CD4-positive, alpha-beta memory T cell (primary cell): Measurements from ENCODE around the gene SIPA1. TPM values are rescaled to one million over a fixed set of nuclear protein-coding genes. Genes with fewer than 3 reads are reported as not detected.

Experiments
- CTCF ChIA-PET: fragments of 350-600 bp; sonication (Branson Sonifier 250); formaldehyde crosslinking; loops from one replicate; lab custom pipeline; 2021; ENCODE audit warnings: inconsistent platforms; ENCODE audit not compliant: partially characterized antibody; lab: Charles Lee
- POLR2A ChIA-PET: fragments of 350-600 bp; sonication (Branson Sonifier 250); formaldehyde crosslinking; loops from one replicate; lab custom pipeline; 2021; ENCODE audit not compliant: partially characterized antibody; lab: Charles Lee
- DNase-seq, 5 donors: peaks; one replicate each; pipeline versions ENCODE4 v3.0.0 to v3.0.0-alpha.2; 2020 to 2022; ENCODE audit warnings: mixed read lengths in 1 of 5
- H3K27ac ChIP-seq: one replicate; pipeline ENCODE4 v1.7.0; 2013; ENCODE audit warnings: low read depth, low read length
- H3K27me3 ChIP-seq: 2 replicates; pipeline ENCODE4 v1.7.0; 2013; ENCODE audit warnings: mild to moderate bottlenecking, low read length, moderate library complexity; ENCODE audit not compliant: insufficient read depth
- H3K36me3 ChIP-seq: 2 replicates; pipeline ENCODE4 v1.7.0; 2013; ENCODE audit warnings: mild to moderate bottlenecking, low read length, moderate library complexity; ENCODE audit not compliant: insufficient read depth
- H3K4me1 ChIP-seq: 2 replicates; pipeline ENCODE4 v1.7.0; 2013; ENCODE audit warnings: mild to moderate bottlenecking, low read length, moderate library complexity; ENCODE audit not compliant: insufficient read depth
- H3K4me3 ChIP-seq, 2 donors: one replicate each; pipeline ENCODE4 v1.7.0; 2013; ENCODE audit warnings: low read length in 2 of 2, mild to moderate bottlenecking in 1 of 2
- H3K9me3 ChIP-seq, 2 donors: one replicate each; pipeline ENCODE4 v1.7.0; 2013; ENCODE audit warnings: low read length in 2 of 2, control low read depth in 1 of 2; ENCODE audit not compliant: control insufficient read depth in 1 of 2
- H3K27ac Mint-ChIP-seq, 7 donors: one replicate each; pipeline ENCODE4 v1.8.0; 2020 to 2021; ENCODE audit warnings: mixed read lengths in 7 of 7, mild to moderate bottlenecking in 6 of 7, inconsistent platforms in 3 of 7, moderate library complexity in 3 of 7
- H3K27me3 Mint-ChIP-seq, 2 donors: one replicate each; pipeline ENCODE4 v1.8.0; 2020 to 2021; ENCODE audit warnings: mixed read lengths in 2 of 2
- H3K36me3 Mint-ChIP-seq, 2 donors: one replicate each; pipeline ENCODE4 v1.8.0; 2020 to 2021; ENCODE audit warnings: mixed read lengths in 2 of 2, inconsistent platforms in 1 of 2, mild to moderate bottlenecking in 1 of 2
- H3K4me1 Mint-ChIP-seq, 4 donors: one replicate each; pipeline ENCODE4 v1.8.0; 2020 to 2021; ENCODE audit warnings: mixed read lengths in 4 of 4, mild to moderate bottlenecking in 1 of 4
- H3K4me3 Mint-ChIP-seq, 8 donors: one replicate each; pipeline ENCODE4 v1.8.0; 2020 to 2021; ENCODE audit warnings: mixed read lengths in 8 of 8, mild to moderate bottlenecking in 7 of 8, moderate library complexity in 6 of 8, inconsistent platforms in 3 of 8
- H3K9me3 Mint-ChIP-seq, 8 donors: one replicate each; pipeline ENCODE4 v1.8.0; 2020 to 2021; ENCODE audit warnings: mixed read lengths in 8 of 8, mild to moderate bottlenecking in 5 of 8, inconsistent platforms in 3 of 8, moderate library complexity in 1 of 8
- intact Hi-C: fragments of 100-400 bp; cut with micrococcal nuclease; formaldehyde crosslinking; loops from one replicate; pipeline ENCODE4 v1.15.1; 2023
- polyA plus RNA-seq, 2 donors: library from polyadenylated mRNA; unstranded; fragments of 300-500 nt; fragmentation: Illumina TruSeq; gene quantifications; one replicate each; pipeline ENCODE4 v1.2.3, GENCODE V29; 2021
- total RNA-seq, 2 experiments: library from RNA; stranded (reverse); gene quantifications; one replicate each; pipeline ENCODE4 v1.2.3, GENCODE V29; 2021

Gene SIPA1
- total and polyA plus RNA-seq, 4 experiments from 2014 or later: 50.1 to 204 (median 159) TPM

- peaks cover 10 to 36% (median 22%) of the 10 kb centered on the region in 4 donors for H3K4me1 Mint-ChIP-seq
- no peaks in the 10 kb centered on the region for H3K9me3 Mint-ChIP-seq
- Histone ChIP-seq H3K9me3 (no peaks in the 10 kb centered on the region), H3K4me1 (peaks cover 31% of the 10 kb centered on the region), H3K27me3 (no peaks in the 10 kb centered on the region), H3K36me3 (peaks cover 58% of the 10 kb centered on the region), H3K4me3 (no peak overlapping the region), H3K27ac (no peak overlapping the region)
- POLR2A ChIA-PET: interaction anchor here (1.2 to 2.4 kb wide), 5 partner anchors 18 to 329 kb away, joined by 3 to 8 read pairs (median 4); no protein-coding TSS in a partner anchor
- CTCF ChIA-PET: interaction anchor here (0.6 to 0.9 kb wide), 2 partner anchors 78 to 115 kb away, joined by 3 read pairs; partner anchors contain the start of gene KAT5
- DNase-seq: no peak
- intact Hi-C loops: no loop called here
- peak overlapping the region in 2 of 8 donors; percentile 15 to 40 for H3K4me3 Mint-ChIP-seq
- peaks cover 8 to 43% of the 10 kb centered on the region in 2 donors for H3K36me3 Mint-ChIP-seq
- H3K27me3 Mint-ChIP-seq: no peaks in the 10 kb centered on the region
- H3K27ac Mint-ChIP-seq: peak overlapping the region; percentile 50 to 87 (median 71)
Measured at GRCh38 chr11:65633390-65634108, 4.4 kb upstream of the SIPA1 start.

- ChIA-PET CTCF (interaction anchor here (0.6 kb wide), 1 partner anchor 115 kb away, joined by 3 read pairs; no protein-coding TSS in a partner anchor), POLR2A (interaction anchor here (1.2 to 2.4 kb wide), 3 partner anchors 18 to 328 kb away, joined by 3 to 8 read pairs (median 4); no protein-coding TSS in a partner anchor)
- no peaks in the 10 kb centered on the region for H3K27me3 ChIP-seq
- peaks cover 54% of the 10 kb centered on the region for H3K36me3 ChIP-seq
- H3K4me3 ChIP-seq: no peak overlapping the region
- H3K4me3 Mint-ChIP-seq: peak overlapping the region in 1 of 8 donors; percentile 40
- H3K9me3 ChIP-seq: no peaks in the 10 kb centered on the region
- no peak for DNase-seq
- H3K36me3 Mint-ChIP-seq: peaks cover 7 to 45% of the 10 kb centered on the region in 2 donors
- peaks cover 0 to 2% (median 0%) of the 10 kb centered on the region in 8 donors for H3K9me3 Mint-ChIP-seq
- H3K4me1 ChIP-seq: peaks cover 36% of the 10 kb centered on the region
- no peak overlapping the region for H3K27ac ChIP-seq
- intact Hi-C loops: no loop called here
- H3K27ac Mint-ChIP-seq: peak overlapping the region in 5 of 7 donors; percentile 50 to 87 (median 65)
- H3K4me1 Mint-ChIP-seq: peaks cover 14 to 41% (median 26%) of the 10 kb centered on the region in 4 donors
- H3K27me3 Mint-ChIP-seq: no peaks in the 10 kb centered on the region
Measured at GRCh38 chr11:65634109-65634436, 3.8 kb upstream of the SIPA1 start.

- ChIA-PET POLR2A (interaction anchor here (2.4 kb wide), 1 partner anchor 17 kb away, joined by 8 read pairs; no protein-coding TSS in a partner anchor), CTCF (no interaction called here)
- H3K9me3 ChIP-seq: no peaks in the 10 kb centered on the region
- H3K4me1 ChIP-seq: peaks cover 40% of the 10 kb centered on the region
- peak overlapping the region in 1 of 7 donors; percentile 50 for H3K27ac Mint-ChIP-seq
- no peak overlapping the region for H3K27ac ChIP-seq
- no peak for DNase-seq
- H3K36me3 ChIP-seq: peaks cover 51% of the 10 kb centered on the region
- no peak overlapping the region for H3K4me3 Mint-ChIP-seq
- no peak overlapping the region for H3K4me3 ChIP-seq
- peaks cover 0 to 2% (median 0%) of the 10 kb centered on the region in 8 donors for H3K9me3 Mint-ChIP-seq
- intact Hi-C loops: no loop called here
- H3K27me3 ChIP-seq: no peaks in the 10 kb centered on the region
- peaks cover 4 to 42% of the 10 kb centered on the region in 2 donors for H3K36me3 Mint-ChIP-seq
- no peaks in the 10 kb centered on the region for H3K27me3 Mint-ChIP-seq
- peaks cover 16 to 45% (median 28%) of the 10 kb centered on the region in 4 donors for H3K4me1 Mint-ChIP-seq
Measured at GRCh38 chr11:65634440-65634839, 3.5 kb upstream of the SIPA1 start.

DNA sequence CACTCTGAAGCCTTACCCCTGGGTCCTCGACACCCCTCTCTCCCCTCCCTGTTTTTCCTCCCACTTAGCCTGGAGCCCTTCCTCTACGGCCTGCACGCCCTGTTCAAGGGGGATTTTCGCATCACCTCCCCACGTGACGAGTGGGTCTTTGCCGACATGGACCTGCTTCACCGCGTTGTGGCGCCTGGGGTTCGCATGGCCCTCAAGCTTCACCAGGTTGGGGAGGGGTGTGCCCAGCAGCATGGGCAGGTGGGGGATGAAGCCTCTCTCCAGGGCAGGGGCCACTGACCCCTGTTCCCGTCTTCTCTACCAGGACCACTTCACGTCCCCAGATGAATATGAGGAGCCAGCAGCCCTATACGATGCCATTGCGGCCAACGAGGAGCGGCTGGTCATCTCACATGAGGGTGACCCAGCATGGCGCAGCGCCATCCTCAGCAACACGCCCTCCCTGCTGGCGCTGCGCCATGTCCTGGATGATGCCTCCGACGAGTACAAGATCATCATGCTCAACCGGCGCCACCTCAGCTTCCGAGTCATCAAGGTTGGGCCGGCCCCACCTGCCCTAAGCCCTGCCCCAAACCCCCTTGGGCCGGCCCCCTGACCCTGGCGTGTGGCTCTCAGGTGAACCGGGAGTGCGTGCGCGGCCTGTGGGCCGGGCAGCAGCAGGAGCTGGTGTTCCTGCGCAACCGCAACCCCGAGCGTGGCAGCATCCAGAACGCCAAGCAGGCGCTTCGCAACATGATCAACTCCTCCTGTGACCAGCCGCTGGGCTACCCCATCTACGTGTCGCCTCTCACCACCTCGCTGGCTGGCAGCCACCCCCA, 2.8 kb upstream of the SIPA1 start:
- H3K27me3 Mint-ChIP-seq: no peaks in the 10 kb centered on the region
- H3K36me3 ChIP-seq: peaks cover 44% of the 10 kb centered on the region
- peak overlapping the region in 1 of 7 donors; percentile 88 for H3K27ac Mint-ChIP-seq
- ChIA-PET POLR2A (interaction anchor here (0.9 to 12.0 kb wide), 2 partner anchors 19 to 20 kb away, joined by 4 to 359 read pairs; partner anchors contain the start of gene PCNX3), CTCF (no interaction called here)
- no peaks in the 10 kb centered on the region for H3K27me3 ChIP-seq
- intact Hi-C loops: no loop called here
- H3K4me1 ChIP-seq: peaks cover 47% of the 10 kb centered on the region
- H3K27ac ChIP-seq: no peak overlapping the region
- H3K9me3 Mint-ChIP-seq: peaks cover 0 to 2% (median 0%) of the 10 kb centered on the region in 8 donors
- no peak overlapping the region for H3K4me3 Mint-ChIP-seq
- H3K4me3 ChIP-seq: no peak overlapping the region
- DNase-seq: no peak
- H3K4me1 Mint-ChIP-seq: peaks cover 21 to 52% (median 34%) of the 10 kb centered on the region in 4 donors
- H3K9me3 ChIP-seq: no peaks in the 10 kb centered on the region
- H3K36me3 Mint-ChIP-seq: peaks cover 3 to 46% of the 10 kb centered on the region in 2 donors

DNA sequence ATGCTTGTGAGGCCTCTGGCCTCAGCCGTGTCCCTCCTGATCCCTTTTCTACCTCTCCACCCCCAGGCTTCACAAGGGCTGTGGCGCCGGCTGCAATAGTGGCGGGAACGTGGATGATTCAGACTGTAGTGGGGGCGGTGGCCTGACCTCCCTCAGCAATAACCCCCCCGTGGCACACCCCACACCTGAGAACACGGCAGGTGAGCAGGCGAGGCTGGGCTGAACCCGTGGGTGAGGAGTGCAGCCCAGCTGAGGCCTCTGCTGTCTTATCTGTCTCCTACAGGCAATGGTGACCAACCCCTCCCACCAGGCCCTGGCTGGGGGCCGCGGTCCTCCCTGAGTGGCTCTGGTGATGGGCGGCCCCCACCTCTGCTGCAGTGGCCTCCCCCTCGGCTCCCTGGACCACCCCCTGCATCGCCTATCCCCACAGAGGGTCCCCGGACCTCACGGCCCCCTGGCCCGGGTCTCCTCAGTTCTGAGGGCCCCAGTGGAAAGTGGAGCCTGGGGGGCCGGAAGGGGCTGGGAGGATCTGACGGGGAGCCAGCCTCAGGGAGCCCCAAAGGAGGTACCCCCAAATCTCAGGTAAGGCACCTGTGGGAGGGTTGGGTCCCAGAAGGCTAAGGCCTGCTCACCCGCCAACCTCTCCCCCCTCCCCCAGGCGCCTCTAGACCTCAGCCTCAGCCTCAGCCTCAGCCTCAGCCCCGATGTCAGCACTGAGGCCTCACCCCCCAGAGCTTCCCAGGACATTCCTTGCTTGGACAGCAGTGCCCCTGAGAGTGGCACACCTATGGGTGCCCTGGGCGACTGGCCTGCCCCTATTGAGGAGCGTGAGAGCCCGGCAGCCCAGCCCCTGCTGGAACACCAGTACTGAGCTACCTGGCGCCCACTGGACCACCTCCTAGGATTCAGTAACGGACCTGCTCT, 1.5 kb upstream of the SIPA1 start:
- Mint-ChIP-seq H3K36me3 (peaks cover 3 to 46% of the 10 kb centered on the region in 2 donors), H3K4me1 (peaks cover 21 to 60% (median 39%) of the 10 kb centered on the region in 4 donors), H3K4me3 (peak overlapping the region; percentile 26 to 83 (median 60)), H3K27ac (peak overlapping the region in 6 of 7 donors; percentile 65 to 97 (median 84)), H3K9me3 (peaks cover 0 to 2% (median 0%) of the 10 kb centered on the region in 8 donors), H3K27me3 (no peaks in the 10 kb centered on the region)
- intact Hi-C loops: no loop called here
- no peaks in the 10 kb centered on the region for H3K9me3 ChIP-seq
- H3K27me3 ChIP-seq: no peaks in the 10 kb centered on the region
- ChIA-PET POLR2A (interaction anchor here (0.7 to 12.0 kb wide), 3 partner anchors 10 to 21 kb away, joined by 3 to 359 read pairs (median 113); partner anchors contain the start of genes MAP3K11 and PCNX3), CTCF (interaction anchor here (2.9 kb wide), 1 partner anchor 11 kb away, joined by 19 read pairs; no protein-coding TSS in a partner anchor)
- no peak for DNase-seq
- H3K27ac ChIP-seq: no peak overlapping the region
- H3K4me1 ChIP-seq: peaks cover 59% of the 10 kb centered on the region
- H3K4me3 ChIP-seq: no peak overlapping the region
- H3K36me3 ChIP-seq: peaks cover 36% of the 10 kb centered on the region

DNA sequence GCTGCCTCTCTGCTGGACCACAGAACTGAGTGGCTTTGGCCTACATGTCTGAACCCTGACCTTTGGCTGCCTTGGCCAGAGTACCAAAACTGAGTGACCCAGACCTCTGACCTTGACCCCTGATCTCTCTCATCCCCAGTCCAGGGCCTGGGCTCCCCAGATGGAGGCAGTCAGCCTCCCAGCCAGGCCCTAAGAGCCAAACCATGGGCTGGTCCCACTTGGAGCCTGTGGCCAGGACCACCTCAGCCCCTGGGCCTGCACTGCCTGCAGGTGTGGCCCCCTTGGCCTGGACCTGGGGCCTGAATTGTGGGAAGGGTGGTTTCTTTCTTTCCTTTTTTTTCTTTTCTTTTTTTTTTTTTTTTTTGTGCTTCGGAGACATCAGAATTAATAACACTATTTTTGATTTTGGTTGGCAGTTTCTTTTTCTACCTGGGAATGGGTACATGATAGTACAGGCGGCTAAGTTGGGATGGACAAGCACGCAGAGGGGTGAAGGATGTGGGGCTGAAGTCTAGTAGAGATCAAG, 806 bp upstream of the SIPA1 start:
- Histone ChIP-seq H3K36me3 (peaks cover 37% of the 10 kb centered on the region), H3K4me3 (no peak overlapping the region), H3K27me3 (no peaks in the 10 kb centered on the region), H3K27ac (peak overlapping the region; percentile 94), H3K4me1 (peaks cover 66% of the 10 kb centered on the region), H3K9me3 (no peaks in the 10 kb centered on the region)
- Mint-ChIP-seq H3K9me3 (peaks cover 0 to 2% (median 0%) of the 10 kb centered on the region in 8 donors), H3K4me3 (peak overlapping the region; percentile 76 to 98 (median 92)), H3K27me3 (no peaks in the 10 kb centered on the region), H3K36me3 (peaks cover 7 to 45% of the 10 kb centered on the region in 2 donors), H3K4me1 (peaks cover 24 to 67% (median 44%) of the 10 kb centered on the region in 4 donors), H3K27ac (peak overlapping the region; percentile 83 to 100 (median 95))
- intact Hi-C loops: no loop called here
- POLR2A ChIA-PET: interaction anchor here (0.6 to 12.0 kb wide), 18 partner anchors 8 to 254 kb away, joined by 3 to 359 read pairs (median 5); partner anchors contain the start of genes CCDC85B, CFL1, EHBP1L1 and MAP3K11
- CTCF ChIA-PET: interaction anchor here (1.6 to 2.9 kb wide), 3 partner anchors 11 to 74 kb away, joined by 5 to 19 read pairs (median 7); no protein-coding TSS in a partner anchor
- no peak for DNase-seq
